ENCODE results near the gene ABHD8. TPM values are rescaled to one million over a fixed set of nuclear protein-coding genes. Genes with fewer than 3 reads are reported as not detected.

ABHD8 gene
- total RNA-seq, 1 donor from 2014 or later: 8.9 TPM

DNA sequence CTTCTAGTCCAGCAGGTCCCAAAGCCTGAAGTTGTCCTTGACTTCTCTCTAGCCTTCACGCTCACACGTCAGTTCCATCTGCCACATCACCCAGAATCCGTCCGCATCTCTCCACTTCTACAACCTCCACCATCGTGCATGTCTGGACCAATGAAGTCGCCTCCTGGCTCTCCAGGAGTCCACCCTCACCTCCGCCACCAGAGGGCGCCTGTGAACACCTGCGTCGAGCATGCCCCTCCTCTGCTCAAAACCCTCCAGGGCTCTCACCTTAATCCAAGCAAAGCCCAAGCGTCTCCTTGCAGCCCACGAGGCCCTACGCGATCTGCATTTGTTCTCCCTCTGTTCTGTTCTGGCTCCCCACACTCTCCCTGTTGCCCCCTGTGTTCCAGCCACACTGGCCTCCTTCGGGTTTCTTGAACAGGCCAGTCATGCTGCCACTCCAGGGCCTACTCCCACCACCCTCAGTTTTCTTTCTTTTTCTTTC, 42.3 kb downstream of the ABHD8 start:
- H3K36me3 Mint-ChIP-seq (ENCODE audit: low read depth, unreplicated experiment): peaks cover 32% of the 10 kb centered on the region
- H3K9me3 Mint-ChIP-seq (ENCODE audit: unreplicated experiment): no peaks in the 10 kb centered on the region
- TF ChIP-seq, protein P1, sequence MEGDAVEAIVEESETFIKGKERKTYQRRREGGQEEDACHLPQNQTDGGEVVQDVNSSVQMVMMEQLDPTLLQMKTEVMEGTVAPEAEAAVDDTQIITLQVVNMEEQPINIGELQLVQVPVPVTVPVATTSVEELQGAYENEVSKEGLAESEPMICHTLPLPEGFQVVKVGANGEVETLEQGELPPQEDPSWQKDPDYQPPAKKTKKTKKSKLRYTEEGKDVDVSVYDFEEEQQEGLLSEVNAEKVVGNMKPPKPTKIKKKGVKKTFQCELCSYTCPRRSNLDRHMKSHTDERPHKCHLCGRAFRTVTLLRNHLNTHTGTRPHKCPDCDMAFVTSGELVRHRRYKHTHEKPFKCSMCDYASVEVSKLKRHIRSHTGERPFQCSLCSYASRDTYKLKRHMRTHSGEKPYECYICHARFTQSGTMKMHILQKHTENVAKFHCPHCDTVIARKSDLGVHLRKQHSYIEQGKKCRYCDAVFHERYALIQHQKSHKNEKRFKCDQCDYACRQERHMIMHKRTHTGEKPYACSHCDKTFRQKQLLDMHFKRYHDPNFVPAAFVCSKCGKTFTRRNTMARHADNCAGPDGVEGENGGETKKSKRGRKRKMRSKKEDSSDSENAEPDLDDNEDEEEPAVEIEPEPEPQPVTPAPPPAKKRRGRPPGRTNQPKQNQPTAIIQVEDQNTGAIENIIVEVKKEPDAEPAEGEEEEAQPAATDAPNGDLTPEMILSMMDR (IDR thresholded peaks at IDR 0.05; ENCODE audit: unreplicated experiment): peak; percentile 88
- H3K27me3 Mint-ChIP-seq (ENCODE audit: unreplicated experiment): peaks cover 15% of the 10 kb centered on the region
- no peak overlapping the region for H3K27ac Mint-ChIP-seq (ENCODE audit: unreplicated experiment)
- peaks cover 30% of the 10 kb centered on the region for H3K4me1 Mint-ChIP-seq (ENCODE audit: unreplicated experiment)
- peak overlapping the region; percentile 84 for H3K4me3 Mint-ChIP-seq (ENCODE audit: unreplicated experiment)
- peak; percentile 77 for DNase-seq (ENCODE audit: low spot score)

DNA sequence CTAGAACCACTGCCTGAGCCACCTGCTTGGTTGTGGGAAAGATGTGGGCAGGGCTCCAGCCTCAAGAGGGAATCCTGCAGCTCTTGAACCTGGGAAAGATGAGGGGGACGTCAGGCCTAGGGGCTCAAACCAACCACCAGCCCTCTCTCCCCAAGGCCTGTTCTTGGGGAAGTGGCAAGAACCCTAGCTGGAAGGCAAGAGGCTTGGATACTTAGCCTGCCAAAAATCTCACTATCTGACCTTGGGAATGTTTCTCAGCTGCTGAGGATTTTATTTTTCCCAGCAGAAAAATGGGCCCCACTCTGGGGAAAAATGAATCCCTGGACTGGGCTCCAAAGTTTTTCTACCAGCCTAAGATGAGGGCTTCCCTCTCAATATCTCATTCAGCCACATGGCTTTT, 43.3 kb downstream of the ABHD8 start:
- H3K4me1 Mint-ChIP-seq (ENCODE audit: unreplicated experiment): peaks cover 30% of the 10 kb centered on the region
- H3K27ac Mint-ChIP-seq (ENCODE audit: unreplicated experiment): no peak overlapping the region
- H3K4me3 Mint-ChIP-seq (ENCODE audit: unreplicated experiment): peak overlapping the region; percentile 60
- H3K36me3 Mint-ChIP-seq (ENCODE audit: low read depth, unreplicated experiment): peaks cover 34% of the 10 kb centered on the region
- TF ChIP-seq, protein P1 (IDR thresholded peaks at IDR 0.05; ENCODE audit: unreplicated experiment): no peak
- DNase-seq (ENCODE audit: low spot score): no peak
- H3K27me3 Mint-ChIP-seq (ENCODE audit: unreplicated experiment): peaks cover 15% of the 10 kb centered on the region
- H3K9me3 Mint-ChIP-seq (ENCODE audit: unreplicated experiment): no peaks in the 10 kb centered on the region

DNA sequence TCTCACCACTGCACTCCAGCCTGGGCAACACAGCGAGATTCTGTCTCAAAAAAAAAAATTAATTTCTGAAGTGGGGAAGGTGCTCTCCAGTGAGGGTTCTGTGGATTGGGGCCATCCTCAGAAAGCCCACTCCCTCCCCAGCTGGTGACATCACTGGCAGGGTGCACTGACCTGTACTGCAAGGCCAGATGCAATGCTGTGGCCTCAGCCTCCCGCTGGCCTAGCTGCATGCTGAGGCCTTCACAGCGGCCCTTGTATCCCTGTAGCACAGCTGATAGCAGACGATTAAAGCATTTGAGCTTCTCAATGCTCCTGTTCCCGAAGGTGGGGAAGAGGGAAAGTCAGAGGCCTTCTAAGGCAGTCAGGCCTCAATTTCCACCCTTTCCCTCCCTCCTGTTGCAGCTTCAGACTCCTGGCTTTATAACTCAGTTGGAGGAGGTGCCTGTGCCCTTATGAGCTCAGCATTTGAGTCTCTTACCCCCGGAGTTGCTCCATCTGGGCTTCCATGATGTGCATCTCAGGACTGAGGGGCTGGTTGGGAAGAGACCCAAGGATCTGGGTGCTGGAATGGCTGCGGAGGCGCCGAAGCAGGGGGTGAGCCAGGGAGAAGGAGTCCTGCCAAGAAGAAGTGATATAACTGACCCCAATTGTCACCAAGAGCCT, 44.0 kb downstream of the ABHD8 start:
- DNase-seq (ENCODE audit: low spot score): no peak
- H3K4me3 Mint-ChIP-seq (ENCODE audit: unreplicated experiment): peak overlapping the region; percentile 60
- peaks cover 40% of the 10 kb centered on the region for H3K36me3 Mint-ChIP-seq (ENCODE audit: low read depth, unreplicated experiment)
- H3K27me3 Mint-ChIP-seq (ENCODE audit: unreplicated experiment): peaks cover 10% of the 10 kb centered on the region
- TF ChIP-seq, protein P1 (IDR thresholded peaks at IDR 0.05; ENCODE audit: unreplicated experiment): no peak
- peaks cover 28% of the 10 kb centered on the region for H3K4me1 Mint-ChIP-seq (ENCODE audit: unreplicated experiment)
- H3K9me3 Mint-ChIP-seq (ENCODE audit: unreplicated experiment): no peaks in the 10 kb centered on the region
- H3K27ac Mint-ChIP-seq (ENCODE audit: unreplicated experiment): no peak overlapping the region

DNA sequence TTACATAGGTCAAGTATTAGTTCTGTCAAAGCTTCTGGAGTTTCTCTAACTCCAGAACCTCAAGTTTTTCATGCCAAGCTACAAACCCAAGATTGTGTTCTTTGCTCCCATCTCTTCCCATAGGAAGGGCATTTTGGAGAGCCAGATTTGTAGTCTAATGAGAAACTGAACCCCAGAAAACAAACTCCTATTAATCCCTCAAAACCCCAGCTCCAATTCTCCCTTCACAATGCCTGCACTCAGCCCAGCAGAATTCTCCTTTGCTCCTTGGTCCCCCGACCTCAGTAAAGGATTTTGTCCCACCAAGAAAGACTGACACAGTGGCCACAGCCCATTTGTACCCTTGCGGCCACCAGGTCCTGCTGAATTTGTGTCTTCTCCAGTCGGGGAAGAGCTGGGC, 47.1 kb downstream of the ABHD8 start:
- H3K36me3 Mint-ChIP-seq (ENCODE audit: low read depth, unreplicated experiment): peaks cover 39% of the 10 kb centered on the region
- DNase-seq (ENCODE audit: low spot score): no peak

DNA sequence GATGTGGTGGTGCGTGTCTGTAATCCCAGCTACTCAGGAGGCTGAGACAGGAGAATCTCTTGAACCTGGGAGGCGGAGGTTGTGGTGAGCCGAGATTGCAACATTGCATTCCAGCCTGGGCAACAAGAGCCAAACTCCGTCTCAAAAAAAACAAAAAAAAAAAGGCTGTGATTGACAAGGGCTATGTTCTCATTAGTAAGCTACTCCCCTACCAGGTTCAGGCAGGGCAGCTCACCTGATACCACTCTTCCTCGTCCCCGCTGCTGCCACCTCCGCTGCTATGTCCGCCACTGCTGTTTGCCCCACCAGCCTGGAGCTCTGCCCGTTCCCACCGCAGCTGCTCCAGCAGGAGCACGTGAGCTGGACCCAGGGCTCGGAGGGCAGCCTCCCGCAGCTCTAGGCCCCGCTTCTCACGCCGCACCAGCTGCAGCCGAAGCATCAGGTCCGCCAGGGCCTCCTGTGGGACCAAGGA, 48.0 kb downstream of the ABHD8 start:
- no peak for DNase-seq (ENCODE audit: low spot score)
- H3K27ac Mint-ChIP-seq (ENCODE audit: unreplicated experiment): no peak overlapping the region
- TF ChIP-seq, protein P1 (IDR thresholded peaks at IDR 0.05; ENCODE audit: unreplicated experiment): no peak

More for the DNA sequence above, 47.1 kb downstream of the ABHD8 start:
- Mint-ChIP-seq H3K9me3 (ENCODE audit: unreplicated experiment) (no peaks in the 10 kb centered on the region), H3K27ac (ENCODE audit: unreplicated experiment) (no peak overlapping the region), H3K4me3 (ENCODE audit: unreplicated experiment) (peak overlapping the region; percentile 38), H3K27me3 (ENCODE audit: unreplicated experiment) (peaks cover 2% of the 10 kb centered on the region), H3K4me1 (ENCODE audit: unreplicated experiment) (peaks cover 11% of the 10 kb centered on the region)
- TF ChIP-seq, protein P1 (IDR thresholded peaks at IDR 0.05; ENCODE audit: unreplicated experiment): no peak

More for the DNA sequence above, 48.0 kb downstream of the ABHD8 start:
- peaks cover 4% of the 10 kb centered on the region for H3K4me1 Mint-ChIP-seq (ENCODE audit: unreplicated experiment)
- H3K9me3 Mint-ChIP-seq (ENCODE audit: unreplicated experiment): no peaks in the 10 kb centered on the region
- H3K4me3 Mint-ChIP-seq (ENCODE audit: unreplicated experiment): no peak overlapping the region
- H3K27me3 Mint-ChIP-seq (ENCODE audit: unreplicated experiment): peaks cover 2% of the 10 kb centered on the region
- H3K36me3 Mint-ChIP-seq (ENCODE audit: low read depth, unreplicated experiment): peaks cover 31% of the 10 kb centered on the region
